Esophagus squamous epithelium (tissue), 5 donors: ENCODE data around the gene EME1. TPM values are rescaled to one million over a fixed set of nuclear protein-coding genes. Genes with fewer than 3 reads are reported as not detected.
A peak's percentile ranks its signal among the peaks of the same experiment; 100 is the strongest.

Experiments
- DNase-seq: peaks from one replicate; lab custom pipeline; 2025; lab: John Stamatoyannopoulos, UW
- H3K27ac ChIP-seq, 4 donors: fragments of 200-600 bp; sonication (generic); one replicate each; pipeline ENCODE4 v1.5.1; 2016 to 2019; ENCODE audit warnings: mild to moderate bottlenecking in 1 of 4
- H3K27me3 ChIP-seq, 4 donors: fragments of 200-600 bp; sonication (generic); 1 replicate in 3 of 4; 2 replicates in 1 of 4; pipeline versions ENCODE4 v1.5.1 to v1.6.0; 2017 to 2021; ENCODE audit warnings: antibody characterized with exemption in 1 of 4
- H3K36me3 ChIP-seq, 3 donors: fragments of 200-600 bp; sonication (generic); one replicate each; pipeline ENCODE4 v1.5.1; 2016 to 2019
- H3K4me1 ChIP-seq, 3 donors: fragments of 200-600 bp; sonication (generic); one replicate each; pipeline ENCODE4 v1.5.1; 2017 to 2019
- H3K4me3 ChIP-seq, 4 donors: fragments of 200-600 bp; sonication (generic); 1 replicate in 3 of 4; 2 replicates in 1 of 4; pipeline ENCODE4 v1.5.1; 2016 to 2019; ENCODE audit warnings: mild to moderate bottlenecking in 2 of 4, moderate library complexity in 1 of 4
- H3K9me3 ChIP-seq, 3 donors: fragments of 200-600 bp; sonication (generic); one replicate each; pipeline ENCODE4 v1.5.1; 2016 to 2019
- CTCF ChIP-seq, 6 experiments: fragments of 450-650 bp in 4 of 6; fragments of 200-600 bp in 2 of 6; sonication (generic) in 2 of 6; IDR thresholded peaks; one replicate each; pipeline ENCODE4 v1.5.1; 2016 to 2019; ENCODE audit warnings: antibody characterized with exemption in 6 of 6, mild to moderate bottlenecking in 4 of 6, moderate library complexity in 4 of 6
- POLR2A ChIP-seq, 4 donors: fragments of 450-650 bp; IDR thresholded peaks; one replicate each; pipeline ENCODE4 v1.6.1; 2017; ENCODE audit warnings: antibody characterized with exemption in 4 of 4, mild to moderate bottlenecking in 4 of 4, moderate library complexity in 3 of 4
- WGBS, 2 donors: methylation state at CpG; one replicate each; pipeline ENCODE4 v1.1.5; 2018; 5-methylcytosine and 5-hydroxymethylcytosine counted together
- intact Hi-C: fragments of 100-400 bp; cut with DNase I; formaldehyde crosslinking; loops from one replicate; pipeline ENCODE4 v1.15.0; 2022
- total RNA-seq, 4 donors: library from RNA; depleted of rRNA; stranded (reverse); fragments of >200 nt; gene quantifications; one replicate each; pipeline ENCODE4 v1.1.0, GENCODE V29; 2016
- donor health status: DM: yes; HTN: yes; CAD: no.

The EME1 gene
- total RNA-seq, 4 donors from 2014 or later: 0.57 to 2.7 (median 1.1) TPM

DNA sequence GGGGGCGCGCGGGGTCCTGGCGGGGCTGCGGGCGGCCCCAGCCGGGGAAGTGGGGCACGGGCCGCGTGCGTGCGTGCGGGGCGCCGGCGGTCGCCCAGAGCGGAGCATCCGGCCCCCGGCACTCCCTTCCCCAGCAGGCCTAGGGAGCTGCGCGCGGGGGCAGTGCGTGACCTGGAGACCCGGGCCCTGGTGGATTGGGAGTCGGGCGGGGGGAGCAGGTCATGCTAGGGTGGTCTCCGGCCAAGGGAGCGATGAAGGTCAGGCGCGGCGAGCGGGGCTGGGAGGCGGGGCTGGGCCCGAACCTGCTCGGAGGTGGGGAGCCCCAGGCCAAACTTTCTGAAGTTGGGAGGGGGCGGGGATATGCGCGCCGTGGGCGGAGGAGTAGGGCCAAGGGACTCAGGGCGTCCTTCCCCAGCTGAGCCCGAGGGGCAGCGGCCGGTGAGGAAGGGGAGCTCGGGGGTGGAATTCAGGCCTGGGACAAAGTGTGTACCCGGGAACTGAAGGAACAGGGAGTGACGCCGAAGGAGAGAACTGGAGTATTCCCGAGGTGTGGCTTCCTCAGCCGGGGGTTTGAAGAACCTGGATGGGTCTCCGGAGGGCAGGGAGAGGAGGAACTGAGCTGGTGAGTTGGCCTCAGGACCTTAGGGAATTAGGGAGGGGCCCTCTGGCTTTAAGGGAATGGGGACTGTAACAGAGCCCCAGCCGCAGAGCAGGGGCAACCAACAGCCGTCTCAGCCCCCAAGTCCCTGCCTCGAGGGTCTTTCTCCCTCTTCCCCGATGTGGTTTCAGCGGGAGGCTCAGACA, 26.5 kb upstream of the EME1 start:
- H3K27me3 ChIP-seq: no peaks in the 10 kb centered on the region
- peaks cover 20 to 41% (median 31%) of the 10 kb centered on the region in 3 donors for H3K4me1 ChIP-seq
- 1 to 2% methylated on average over 12 to 17 of the region's 57 CpGs for WGBS, 2 donors
- no peaks in the 10 kb centered on the region for H3K9me3 ChIP-seq
- no peak for DNase-seq
- TF ChIP-seq POLR2A (IDR thresholded peaks at IDR 0.05) (no peak), CTCF (IDR thresholded peaks at IDR 0.05) (no peak)
- peak overlapping the region; percentile 81 to 88 (median 82) for H3K27ac ChIP-seq
- intact Hi-C loops: no loop called here
- no peaks in the 10 kb centered on the region for H3K36me3 ChIP-seq
- peak overlapping the region; percentile 72 to 95 (median 78) for H3K4me3 ChIP-seq

GRCh38 chr17:50347117-50347893, 25.7 kb upstream of the EME1 start:
- 28 to 29% methylated on average over 5 to 6 of the region's 17 CpGs for WGBS, 2 donors
- H3K4me1 ChIP-seq: peaks cover 20 to 41% (median 31%) of the 10 kb centered on the region in 3 donors
- H3K36me3 ChIP-seq: peaks cover 0 to 5% (median 0%) of the 10 kb centered on the region in 3 donors
- no peaks in the 10 kb centered on the region for H3K9me3 ChIP-seq
- no peak for DNase-seq
- TF ChIP-seq POLR2A (IDR thresholded peaks at IDR 0.05) (no peak), CTCF (IDR thresholded peaks at IDR 0.05) (no peak)
- H3K27me3 ChIP-seq: no peaks in the 10 kb centered on the region
- peak overlapping the region; percentile 81 to 88 (median 82) for H3K27ac ChIP-seq
- intact Hi-C loops: no loop called here
- peak overlapping the region; percentile 72 to 95 (median 78) for H3K4me3 ChIP-seq

GRCh38 chr17:50347894-50348291, 25.1 kb upstream of the EME1 start:
- Histone ChIP-seq H3K27me3 (no peaks in the 10 kb centered on the region), H3K4me1 (peaks cover 20 to 41% (median 31%) of the 10 kb centered on the region in 3 donors), H3K4me3 (peak overlapping the region in 1 of 4 donors; percentile 78), H3K36me3 (peaks cover 0 to 11% (median 0%) of the 10 kb centered on the region in 3 donors), H3K9me3 (no peaks in the 10 kb centered on the region), H3K27ac (no peak overlapping the region)
- no peak for DNase-seq
- intact Hi-C loops: no loop called here
- no peak for TF ChIP-seq CTCF (IDR thresholded peaks at IDR 0.05)
- TF ChIP-seq POLR2A (IDR thresholded peaks at IDR 0.05): no peak
- WGBS, 2 donors: 53 to 54% methylated on average over 3 of the region's 3 CpGs

DNA sequence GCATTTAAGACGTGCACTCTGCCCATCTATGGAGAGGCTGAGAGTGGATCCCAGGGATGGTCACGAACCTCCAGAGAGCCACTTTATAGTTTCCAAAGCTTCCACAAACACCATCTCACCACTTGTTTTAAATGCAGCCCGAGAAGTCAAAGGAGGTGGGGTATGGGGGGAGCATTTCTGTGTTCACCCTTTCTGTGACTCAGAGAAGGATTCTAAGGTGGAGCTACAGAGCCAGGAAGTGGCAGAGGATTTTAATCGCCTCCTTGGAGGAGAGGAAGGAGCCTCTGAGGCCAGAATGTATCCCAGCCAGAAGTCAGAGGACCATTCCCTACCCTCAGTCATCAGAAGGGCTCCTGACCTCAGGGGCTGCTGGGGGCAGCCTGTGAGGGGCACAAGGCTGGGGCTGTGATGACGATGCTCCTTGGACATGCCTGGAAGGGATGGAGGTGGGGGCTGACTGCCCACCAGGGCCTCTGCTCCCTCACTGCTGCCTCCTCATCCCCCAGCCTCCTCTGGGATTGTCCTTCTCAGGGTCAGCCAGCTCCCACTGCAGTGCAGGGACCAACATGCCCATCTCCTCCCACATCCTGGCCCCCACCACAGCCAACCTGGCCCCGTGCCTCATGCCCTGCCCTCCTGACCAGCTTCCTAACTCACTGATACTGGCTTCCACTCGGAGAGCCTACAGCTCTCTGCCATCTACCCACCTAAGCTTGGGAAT, 24.3 kb upstream of the EME1 start:
- intact Hi-C loops: no loop called here
- H3K4me3 ChIP-seq: no peak overlapping the region
- H3K9me3 ChIP-seq: no peaks in the 10 kb centered on the region
- no peaks in the 10 kb centered on the region for H3K27me3 ChIP-seq
- H3K36me3 ChIP-seq: peaks cover 0 to 19% (median 0%) of the 10 kb centered on the region in 3 donors
- peaks cover 20 to 41% (median 31%) of the 10 kb centered on the region in 3 donors for H3K4me1 ChIP-seq
- H3K27ac ChIP-seq: no peak overlapping the region
- no peak for TF ChIP-seq POLR2A (IDR thresholded peaks at IDR 0.05)
- no peak for TF ChIP-seq CTCF (IDR thresholded peaks at IDR 0.05)
- no peak for DNase-seq
- 53 to 64% methylated on average over 5 to 7 of the region's 7 CpGs for WGBS, 2 donors
